NCI-H748 (cell line): ENCODE results near the gene VAMP5.
"Not testable (repeated sequence)": the region's sequence is repeated elsewhere in the genome, so short reads cannot be mapped to it uniquely, and the experiment has no call there.

ENCODE experiments used
- DNase-seq: peaks from one replicate; lab custom pipeline; 2025; ENCODE audit not compliant: unreplicated experiment; lab: John Stamatoyannopoulos, UW

The VAMP5 gene

GRCh38 chr2:85549826-85550225 lies 34.4 kb upstream of the VAMP5 start:
- DNase-seq: no peak

DNA sequence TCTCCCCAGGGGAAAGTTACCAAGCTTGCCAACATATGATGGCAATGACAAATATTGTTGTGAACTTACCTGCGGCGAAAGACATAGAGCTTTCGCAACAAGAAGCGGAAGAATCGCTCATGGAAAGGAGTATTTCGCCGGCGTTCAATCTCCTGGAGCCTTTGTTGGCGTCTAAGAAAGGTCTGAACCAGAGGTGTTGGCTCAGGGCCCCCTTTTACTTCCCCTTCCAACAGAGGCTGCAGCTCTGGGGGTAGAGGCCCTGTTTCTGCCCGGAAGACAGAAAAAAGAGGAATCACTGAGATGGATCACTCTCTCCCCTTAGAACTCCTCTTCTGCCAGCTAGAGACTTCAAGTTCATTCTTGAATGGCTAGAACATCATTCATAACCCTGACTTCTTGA lies 33.7 kb upstream of the VAMP5 start:
- DNase-seq: no peak

- DNase-seq: peak; percentile 59
These were observed 32.2 kb upstream of the VAMP5 start for GRCh38 chr2:85551698-85552678.

DNA sequence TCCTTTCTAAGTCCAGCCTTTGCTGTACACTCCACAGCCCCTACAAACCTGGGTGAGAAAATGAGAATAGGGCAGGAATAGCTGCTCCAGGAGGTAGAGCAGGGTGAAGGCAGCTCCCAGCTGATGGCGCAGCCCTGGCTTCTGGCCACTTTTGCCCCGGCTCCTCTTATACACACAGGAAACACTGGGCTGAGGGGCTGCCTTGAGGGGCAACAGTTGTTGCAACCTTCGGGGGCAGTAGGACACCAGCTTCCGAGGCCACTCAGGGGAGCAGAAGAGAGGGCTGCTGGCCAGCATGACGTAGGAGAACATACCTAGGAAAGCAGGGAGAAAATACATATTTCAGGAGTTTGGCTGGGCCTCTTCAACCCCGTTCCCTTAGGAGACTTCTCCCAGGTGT lies 31.0 kb upstream of the VAMP5 start:
- DNase-seq: no peak

DNA sequence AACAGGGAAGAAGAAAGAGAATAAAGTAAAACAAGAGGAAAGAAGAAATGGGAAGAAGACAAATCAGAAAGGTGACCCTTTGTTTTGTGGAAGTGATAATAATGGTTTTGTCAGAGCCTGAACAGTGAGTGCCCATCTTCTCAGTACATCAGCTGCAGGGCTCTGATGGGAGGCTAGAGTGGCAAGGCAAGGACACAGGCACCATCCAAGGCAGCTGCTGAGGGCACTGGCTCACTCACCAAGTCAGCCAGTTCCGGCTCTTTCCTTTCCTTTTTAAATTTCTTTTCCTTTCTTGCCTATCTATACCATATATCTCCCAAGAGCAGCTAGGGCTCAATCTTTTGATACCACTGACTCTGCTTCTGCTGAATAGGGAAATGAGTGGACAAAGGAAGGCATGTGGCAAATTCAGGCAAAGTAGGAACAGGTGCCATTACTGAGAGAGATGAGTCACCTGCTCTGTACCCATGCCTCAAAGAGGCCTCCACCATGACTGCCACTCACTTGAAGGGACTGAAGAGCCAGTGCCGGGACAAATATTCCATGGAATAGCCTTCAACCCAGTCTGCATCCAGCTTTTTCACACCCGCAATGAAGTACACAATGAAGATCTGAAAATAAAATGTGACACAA lies 29.1 kb upstream of the VAMP5 start:
- no peak for DNase-seq

GRCh38 chr2:85557130-85557529 lies 27.1 kb upstream of the VAMP5 start:
- DNase-seq: no peak

DNA sequence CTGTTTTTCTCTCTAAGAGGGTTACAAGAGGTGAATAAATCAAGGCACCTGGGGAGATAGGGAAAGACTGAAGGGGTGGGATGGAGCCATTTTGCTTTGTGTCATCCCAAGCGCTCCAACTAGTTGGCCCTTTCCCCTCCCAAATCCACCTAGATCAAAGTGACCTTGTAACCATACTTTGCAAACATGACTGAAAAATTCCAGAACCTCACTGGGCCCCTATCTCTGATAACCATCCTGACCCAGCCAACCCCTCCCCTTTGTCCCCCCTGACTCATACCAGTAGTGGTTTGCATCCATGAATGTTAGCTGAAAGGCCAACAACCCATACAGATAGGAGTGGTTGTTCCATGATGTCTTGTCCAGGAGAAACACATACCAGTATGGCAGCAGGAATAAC lies 26.1 kb upstream of the VAMP5 start:
- DNase-seq: no peak

DNA sequence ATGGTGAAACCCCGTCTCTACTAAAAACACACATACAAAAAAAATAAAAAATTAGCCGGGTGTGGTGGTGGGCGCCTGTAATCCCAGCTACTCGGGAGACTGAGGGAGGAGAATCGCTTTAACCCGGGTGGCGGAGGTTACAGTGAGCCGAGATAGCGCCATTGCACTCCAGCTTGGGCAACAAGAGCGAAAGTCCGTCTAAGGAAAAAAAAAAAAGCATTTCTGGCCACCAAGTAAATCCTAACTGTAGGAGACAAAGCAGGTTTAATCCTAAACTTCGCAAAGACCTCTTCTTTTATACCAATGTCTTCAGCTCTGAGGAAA lies 23.9 kb upstream of the VAMP5 start:
- DNase-seq: not testable (repeated sequence)

DNA sequence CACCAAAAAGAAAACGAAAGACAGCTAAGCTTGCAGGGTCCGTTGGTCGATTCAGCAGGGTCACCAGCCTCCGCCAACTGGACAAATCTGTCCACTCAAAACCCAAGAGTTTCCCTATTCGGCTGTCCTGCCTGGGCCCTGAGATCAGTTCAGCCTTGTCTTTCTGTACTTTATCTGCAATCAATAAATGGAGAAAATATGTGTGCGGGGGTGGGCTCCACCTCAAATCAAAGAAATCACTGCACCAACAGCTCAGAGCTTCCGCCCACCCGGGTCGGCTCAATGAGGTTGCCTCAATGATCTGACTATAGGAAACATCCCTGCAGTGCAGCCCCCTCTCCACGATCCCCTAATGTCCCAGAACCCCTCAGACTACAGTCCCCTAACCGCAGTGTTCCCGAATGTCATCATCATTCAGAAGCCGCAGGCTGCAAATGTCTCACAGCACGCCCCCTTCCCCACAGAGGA lies 23.4 kb upstream of the VAMP5 start:
- DNase-seq: no peak

- peak; percentile 96 for DNase-seq
These were observed 22.7 kb upstream of the VAMP5 start, which contains the start of gene GGCX for GRCh38 chr2:85561280-85562212. Gene GGCX, minus strand, starts transcription at chr2:85561493. Its CDS starts 65 bp downstream, at chr2:85561428.

DNA sequence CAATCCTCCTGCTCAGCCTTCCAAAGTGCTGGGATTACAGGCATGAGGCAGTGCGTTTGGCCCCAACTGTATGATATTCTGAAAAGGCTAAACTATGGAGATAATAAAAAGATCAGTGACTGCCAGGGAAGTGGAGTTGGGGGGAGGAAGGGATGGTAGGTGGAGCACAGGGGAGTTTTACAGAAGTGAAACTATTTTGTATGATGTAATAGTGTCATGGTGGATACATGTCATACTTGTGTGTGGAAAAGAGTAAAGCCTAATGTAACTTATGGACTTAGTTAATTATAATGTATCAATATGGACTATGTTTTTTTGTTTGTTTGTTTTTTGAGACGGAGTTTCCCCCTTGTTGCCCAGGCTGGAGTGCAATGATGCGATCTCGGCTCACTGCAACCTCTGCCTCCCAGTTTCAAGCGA lies 20.1 kb upstream of the VAMP5 start:
- DNase-seq: no peak

DNA sequence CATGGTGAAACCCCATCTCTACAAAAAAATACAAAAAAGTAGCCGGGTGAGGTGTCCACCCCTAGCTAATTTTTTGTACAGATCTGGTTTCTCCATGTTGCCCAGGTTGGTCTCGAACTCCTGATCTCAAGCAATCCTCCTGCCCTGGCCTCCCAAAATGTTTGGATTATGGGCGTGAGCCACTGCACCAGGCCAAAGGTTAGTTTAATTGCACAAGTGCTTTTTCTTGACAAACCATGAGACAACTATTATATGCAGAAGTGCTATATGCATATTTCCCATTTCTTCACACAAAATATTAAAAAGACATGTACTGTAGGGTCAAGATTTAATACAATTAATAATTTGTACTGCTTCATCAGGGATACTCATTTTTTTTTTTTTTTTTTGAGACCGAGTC lies 18.0 kb upstream of the VAMP5 start:
- DNase-seq: no peak

DNA sequence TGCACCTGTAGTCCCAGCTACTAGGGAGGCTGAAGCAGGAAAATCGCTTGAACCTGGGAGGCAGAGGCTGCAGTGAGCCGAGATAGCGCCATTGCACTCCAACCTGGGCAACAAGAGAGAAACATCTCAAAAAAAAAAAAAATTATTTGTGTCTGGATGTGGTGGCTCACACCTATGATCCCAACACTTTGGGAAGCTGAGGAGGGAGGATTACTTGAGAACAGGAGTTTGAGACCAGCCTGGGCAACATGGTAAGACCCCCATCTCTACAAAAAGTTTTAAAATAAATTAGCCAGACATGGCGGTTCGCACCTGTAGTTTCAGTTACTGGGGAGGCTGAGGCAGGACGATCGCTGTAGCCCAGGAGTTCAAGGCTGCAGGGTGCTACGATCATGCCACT lies 8.5 kb upstream of the VAMP5 start:
- DNase-seq: no peak

- DNase-seq: no peak
These were observed 7.2 kb upstream of the VAMP5 start for GRCh38 chr2:85577063-85577385.

DNA sequence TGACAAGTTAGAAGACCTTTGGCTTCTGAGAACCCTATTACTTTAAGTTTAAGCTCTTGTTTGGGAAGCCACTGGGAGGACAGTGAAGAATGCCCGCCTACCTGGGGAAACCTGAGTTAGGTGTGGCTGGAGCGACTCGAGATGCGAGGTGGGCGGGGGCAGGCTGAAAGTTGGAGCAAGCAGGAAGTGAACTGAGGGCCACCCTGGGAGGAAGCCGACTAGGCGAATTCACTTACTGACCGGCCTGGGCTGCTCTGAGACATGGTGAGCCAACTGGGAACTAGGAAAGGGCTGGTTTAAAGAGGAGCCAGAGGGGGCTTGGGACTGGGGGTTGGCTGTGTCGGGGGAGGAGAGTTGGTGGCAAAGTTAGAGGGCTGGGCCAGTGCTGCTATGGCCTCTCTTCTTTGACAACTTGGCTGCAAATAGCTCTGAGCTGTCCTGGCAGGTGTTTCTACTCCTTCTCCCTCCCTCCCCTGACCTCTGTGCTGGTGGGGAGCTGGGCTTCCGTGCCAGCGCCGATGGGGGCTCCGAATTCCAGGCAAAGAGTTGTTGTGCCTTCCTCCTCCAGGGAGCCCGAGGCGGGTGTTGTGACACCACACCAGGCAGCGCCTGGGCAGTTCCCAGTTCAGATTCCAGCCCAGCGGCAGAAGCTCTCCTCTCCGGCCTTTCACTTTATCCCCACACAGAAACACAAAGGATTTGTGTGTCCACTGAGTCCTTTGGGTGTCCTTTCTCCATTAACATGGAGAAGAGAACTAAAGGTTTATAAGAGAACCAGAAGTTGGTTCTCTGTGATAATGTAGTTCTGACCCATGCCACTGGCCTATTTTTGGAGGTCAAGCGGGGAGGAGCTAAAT lies 6.6 kb upstream of the VAMP5 start, which contains the start of gene VAMP8:
VAMP8 (plus strand) TSS at position 201 of the 857 bp plus-strand sequence; CDS start at position 262, 61 bp downstream.
- DNase-seq: no peak

- no peak for DNase-seq
These were observed 5.7 kb upstream of the VAMP5 start for GRCh38 chr2:85578243-85579180.

DNA sequence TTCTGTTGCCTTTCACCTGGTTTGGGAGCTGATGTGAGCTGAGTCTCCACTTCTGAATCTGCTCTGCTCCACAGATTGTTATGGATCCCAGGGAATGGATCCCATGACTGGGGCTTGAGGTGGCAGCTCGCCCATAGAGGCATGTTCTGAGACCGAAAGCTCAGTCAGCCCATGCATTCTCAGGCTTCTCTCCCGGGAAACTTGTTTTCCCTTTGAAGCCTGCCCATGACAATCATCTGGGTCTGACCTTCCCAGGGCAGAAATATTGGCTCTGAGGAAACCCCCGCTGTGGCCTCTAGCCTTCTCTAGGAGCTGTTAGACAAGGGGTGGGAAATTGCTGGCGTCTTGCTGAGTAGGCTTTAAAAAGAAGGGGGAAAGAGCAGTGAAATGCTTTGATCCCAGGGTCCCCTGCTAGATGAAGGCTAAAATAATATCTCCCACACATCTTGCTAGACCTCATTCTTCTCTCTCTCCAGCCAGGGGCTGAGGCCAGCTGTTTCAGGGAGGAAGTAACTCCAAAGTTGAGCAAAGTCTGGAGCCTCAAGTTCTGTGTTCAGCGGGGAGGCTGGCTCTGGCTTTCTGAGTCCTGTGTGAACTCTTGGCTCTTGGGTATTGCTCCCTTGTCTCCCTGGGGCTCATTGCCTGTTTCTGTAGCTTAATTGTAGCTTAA lies 4.8 kb upstream of the VAMP5 start:
- DNase-seq: no peak

DNA sequence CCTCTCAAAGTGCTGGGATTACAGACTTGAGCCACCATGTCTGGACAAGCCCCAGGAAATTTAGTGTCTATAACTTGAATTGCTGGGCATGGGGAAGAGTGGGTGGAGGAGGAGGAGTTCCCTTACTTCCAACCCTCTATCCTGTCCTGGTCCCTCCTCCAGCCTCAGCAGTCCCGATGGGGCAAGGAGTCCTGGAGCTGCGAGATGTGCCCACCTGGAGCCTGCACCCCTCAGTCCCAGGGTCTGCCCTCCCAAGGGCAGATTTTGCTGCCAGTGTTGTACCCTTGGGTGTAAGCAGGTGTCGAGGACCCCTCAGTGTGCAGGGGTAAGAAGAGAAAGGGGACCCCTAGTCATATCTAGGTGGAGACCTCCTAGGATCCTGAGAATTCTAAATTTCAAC lies 4.0 kb upstream of the VAMP5 start:
- no peak for DNase-seq

GRCh38 chr2:85582492-85582891 lies 1.7 kb upstream of the VAMP5 start:
- DNase-seq: no peak
